D341Med (cell line): ENCODE results near the gene CCL1.
"Not testable (repeated sequence)": the region's sequence is repeated elsewhere in the genome, so short reads cannot be mapped to it uniquely, and the experiment has no call there.

ENCODE experiments used
- DNase-seq: peaks from one replicate; pipeline ENCODE4 v3.0.0; 2012; ENCODE audit warnings: low spot score

Gene CCL1

GRCh38 chr17:34358631-34359030 is 4.4 kb downstream of the CCL1 start:
- no peak for DNase-seq

- no peak for DNase-seq
These were observed 5.6 kb downstream of the CCL1 start for GRCh38 chr17:34357398-34357797.

GRCh38 chr17:34356194-34356593 is 6.8 kb downstream of the CCL1 start, which contains the start of gene CCL13:
Gene CCL13 (plus strand): TSS chr17:34356480. CDS start chr17:34356527, 47 bp downstream.
- no peak for DNase-seq

GRCh38 chr17:34354637-34355036 is 8.4 kb downstream of the CCL1 start:
- no peak for DNase-seq

- DNase-seq: no peak
These were observed 10.8 kb downstream of the CCL1 start for GRCh38 chr17:34352191-34352590.

GRCh38 chr17:34351096-34351495 is 11.9 kb downstream of the CCL1 start:
- DNase-seq: no peak

GRCh38 chr17:34349751-34350150 is 13.3 kb downstream of the CCL1 start:
- DNase-seq: no peak

GRCh38 chr17:34347063-34347462 is 16.0 kb downstream of the CCL1 start:
- DNase-seq: no peak

- no peak for DNase-seq
These were observed 21.1 kb downstream of the CCL1 start for GRCh38 chr17:34341916-34342315.

GRCh38 chr17:34339138-34339770 is 23.8 kb downstream of the CCL1 start:
- DNase-seq: no peak

GRCh38 chr17:34337701-34338100 is 25.3 kb downstream of the CCL1 start:
- DNase-seq: no peak

GRCh38 chr17:34327580-34327979 is 35.5 kb downstream of the CCL1 start:
- DNase-seq: not testable (repeated sequence)

GRCh38 chr17:34321964-34322363 is 41.1 kb downstream of the CCL1 start:
- DNase-seq: no peak

- DNase-seq: no peak
These were observed 44.0 kb downstream of the CCL1 start, which contains the start of gene CCL8 for GRCh38 chr17:34319039-34319483. Gene CCL8 (plus strand): TSS chr17:34319435. CDS start chr17:34319502, 67 bp downstream.

GRCh38 chr17:34318474-34318873 is 44.6 kb downstream of the CCL1 start:
- DNase-seq: no peak

GRCh38 chr17:34314279-34314678 is 48.8 kb downstream of the CCL1 start:
- DNase-seq: no peak

GRCh38 chr17:34313164-34313563 is 49.9 kb downstream of the CCL1 start:
- no peak for DNase-seq

GRCh38 chr17:34312080-34312479 is 51.0 kb downstream of the CCL1 start:
- DNase-seq: no peak

- DNase-seq: no peak
These were observed 51.7 kb downstream of the CCL1 start for GRCh38 chr17:34311291-34311690.
